Gastrocnemius medialis (tissue), 4 donors: ENCODE results near the gene C17orf114.

Experiments used
- ATAC-seq, 2 donors: fragments of 150-250 bp; one replicate each; pipeline ENCODE4 v1.9.1; 2016
- DNase-seq, 2 donors: peaks; one replicate each; pipeline ENCODE4 v3.0.0-alpha.2; 2019
- H3K27ac ChIP-seq, 4 donors: fragments of 200-600 bp; sonication (generic); 1 replicate in 1 of 4; 2 replicates in 3 of 4; pipeline ENCODE4 v1.5.1; 2016 to 2018; ENCODE audit warnings: mild to moderate bottlenecking in 2 of 4, moderate library complexity in 1 of 4
- H3K27me3 ChIP-seq, 3 donors: fragments of 200-600 bp; sonication (generic) in 2 of 3; 1 replicate in 1 of 3; 2 replicates in 2 of 3; pipeline versions ENCODE4 v1.5.1 to v1.6.0; 2016 to 2019; ENCODE audit warnings: mild to moderate bottlenecking in 1 of 3, moderate library complexity in 1 of 3
- H3K36me3 ChIP-seq, 2 donors: fragments of 200-600 bp; sonication (generic) in 1 of 2; one replicate each; pipeline ENCODE4 v1.5.1; 2017 to 2018
- H3K4me1 ChIP-seq, 2 donors: fragments of 200-600 bp; sonication (generic) in 1 of 2; one replicate each; pipeline ENCODE4 v1.5.1; 2016 to 2017; ENCODE audit warnings: mild to moderate bottlenecking in 2 of 2
- H3K4me3 ChIP-seq, 4 donors: fragments of 200-600 bp; sonication (generic) in 3 of 4; 1 replicate in 1 of 4; 2 replicates in 3 of 4; pipeline ENCODE4 v1.5.1; 2016 to 2019; ENCODE audit warnings: mild to moderate bottlenecking in 2 of 4
- H3K9me3 ChIP-seq, 3 donors: fragments of 200-600 bp; sonication (generic) in 2 of 3; 1 replicate in 1 of 3; 2 replicates in 2 of 3; pipeline ENCODE4 v1.5.1; 2016 to 2019
- POLR2A ChIP-seq, 2 donors: fragments of 450-650 bp; IDR thresholded peaks; one replicate each; pipeline ENCODE4 v1.6.1; 2017; ENCODE audit warnings: antibody characterized with exemption in 2 of 2, mild to moderate bottlenecking in 2 of 2, moderate library complexity in 2 of 2
- in situ Hi-C, 4 donors: fragments of 200-750 bp; cut with MboI; loops; one replicate each; pipeline versions ENCODE4 v1.15.0 to v1.8.0; 2017; ENCODE audit warnings: low sequenced_read_pairs in 4 of 4
- intact Hi-C: fragments of 100-400 bp; cut with DNase I; formaldehyde crosslinking; loops from one replicate; pipeline ENCODE4 v1.15.1; 2023; ENCODE audit warnings: low total_unique reads
- TF ChIP-seq, protein P1 (sequence below), 5 experiments: fragments of 450-650 bp in 3 of 5; fragments of 200-600 bp in 2 of 5; sonication (generic) in 2 of 5; IDR thresholded peaks in 4 of 5; conservative IDR thresholded peaks in 1 of 5; 1 replicate in 4 of 5; 2 replicates in 1 of 5; pipeline ENCODE4 v1.5.1; 2016 to 2019; ENCODE audit warnings: antibody characterized with exemption in 5 of 5, mild to moderate bottlenecking in 3 of 5, moderate library complexity in 3 of 5

The C17orf114 gene

DNA sequence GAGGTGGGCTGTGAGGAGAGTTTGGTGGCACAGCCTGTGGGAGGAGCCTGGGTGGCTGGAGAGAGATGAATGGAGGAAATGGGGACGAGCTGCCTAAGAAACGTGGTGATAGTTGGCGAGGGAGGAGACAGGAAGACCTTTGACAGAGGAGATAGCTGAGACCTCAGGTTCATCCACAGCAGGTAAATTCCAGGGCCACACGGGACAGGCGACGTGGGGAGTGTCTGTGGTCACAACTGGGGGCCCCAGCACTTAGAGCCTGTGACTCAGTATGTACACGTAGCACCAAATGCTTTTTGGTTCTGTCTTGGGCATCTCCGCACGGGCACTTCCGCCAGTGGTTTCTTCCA lies 38.7 kb upstream of the C17orf114 start:
- no peaks in the 10 kb centered on the region for H3K9me3 ChIP-seq
- TF ChIP-seq, protein P1, sequence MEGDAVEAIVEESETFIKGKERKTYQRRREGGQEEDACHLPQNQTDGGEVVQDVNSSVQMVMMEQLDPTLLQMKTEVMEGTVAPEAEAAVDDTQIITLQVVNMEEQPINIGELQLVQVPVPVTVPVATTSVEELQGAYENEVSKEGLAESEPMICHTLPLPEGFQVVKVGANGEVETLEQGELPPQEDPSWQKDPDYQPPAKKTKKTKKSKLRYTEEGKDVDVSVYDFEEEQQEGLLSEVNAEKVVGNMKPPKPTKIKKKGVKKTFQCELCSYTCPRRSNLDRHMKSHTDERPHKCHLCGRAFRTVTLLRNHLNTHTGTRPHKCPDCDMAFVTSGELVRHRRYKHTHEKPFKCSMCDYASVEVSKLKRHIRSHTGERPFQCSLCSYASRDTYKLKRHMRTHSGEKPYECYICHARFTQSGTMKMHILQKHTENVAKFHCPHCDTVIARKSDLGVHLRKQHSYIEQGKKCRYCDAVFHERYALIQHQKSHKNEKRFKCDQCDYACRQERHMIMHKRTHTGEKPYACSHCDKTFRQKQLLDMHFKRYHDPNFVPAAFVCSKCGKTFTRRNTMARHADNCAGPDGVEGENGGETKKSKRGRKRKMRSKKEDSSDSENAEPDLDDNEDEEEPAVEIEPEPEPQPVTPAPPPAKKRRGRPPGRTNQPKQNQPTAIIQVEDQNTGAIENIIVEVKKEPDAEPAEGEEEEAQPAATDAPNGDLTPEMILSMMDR (IDR thresholded peaks at IDR 0.05 in 4 of 5, conservative IDR thresholded peaks at IDR 0.05 in 1 of 5) = no peak
- TF ChIP-seq POLR2A (IDR thresholded peaks at IDR 0.05) = no peak
- no peaks in the 10 kb centered on the region for H3K36me3 ChIP-seq
- peaks cover 11 to 27% of the 10 kb centered on the region in 2 donors for H3K4me1 ChIP-seq
- intact Hi-C loops = no loop called here
- DNase-seq (no peak), ATAC-seq (no peak)
- no peak overlapping the region for H3K27ac ChIP-seq
- H3K27me3 ChIP-seq = no peaks in the 10 kb centered on the region
- in situ Hi-C loops = no loop called here
- no peak overlapping the region for H3K4me3 ChIP-seq

DNA sequence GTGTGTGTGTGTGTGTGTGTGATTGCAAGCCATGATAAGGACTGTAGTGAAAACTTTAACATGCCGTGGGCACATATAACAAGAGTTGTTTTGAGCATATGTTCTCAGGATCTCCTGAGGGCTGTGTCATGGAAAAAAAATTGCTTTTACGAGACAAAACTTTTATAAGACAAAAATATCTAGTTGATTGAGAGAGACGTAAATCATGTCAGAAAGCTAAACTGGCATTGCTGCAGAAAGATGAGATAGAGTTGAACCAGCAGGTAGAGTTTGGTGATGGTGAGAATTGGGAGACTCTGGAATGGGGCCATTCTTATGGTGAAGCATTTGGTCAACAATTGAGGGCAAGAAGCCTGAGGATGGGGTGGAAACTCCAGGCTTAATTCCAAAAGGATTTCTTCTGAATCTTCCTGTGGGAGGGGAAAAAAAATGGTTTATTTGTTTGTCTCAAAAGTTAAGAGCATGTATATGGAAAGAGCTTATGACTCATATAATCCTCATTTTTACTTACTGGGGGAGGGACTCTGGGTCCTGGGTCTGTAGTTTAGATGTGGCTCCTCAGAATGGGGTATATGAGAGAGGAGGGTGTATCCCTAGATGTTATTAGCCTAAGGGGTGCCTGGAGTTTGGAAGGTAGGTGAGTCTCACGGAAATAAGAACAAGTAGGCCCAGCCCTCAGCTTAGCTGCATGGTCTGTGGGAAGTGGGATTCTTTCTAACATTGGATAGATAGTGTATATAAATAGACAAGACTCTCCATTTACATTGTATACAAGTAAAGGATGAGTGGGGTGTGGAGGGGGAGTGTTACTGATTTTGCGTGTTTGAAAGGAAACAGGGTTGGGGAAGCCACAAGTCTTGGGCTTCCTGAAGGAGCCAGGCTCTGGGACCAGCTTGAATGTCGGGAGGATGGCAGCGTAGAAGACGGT lies 38.1 kb upstream of the C17orf114 start:
- H3K4me3 ChIP-seq = no peak overlapping the region
- H3K36me3 ChIP-seq = no peaks in the 10 kb centered on the region
- no peak for ATAC-seq
- no peak overlapping the region for H3K27ac ChIP-seq
- no peak for DNase-seq
- intact Hi-C loops (no loop called here), in situ Hi-C loops (no loop called here)
- H3K4me1 ChIP-seq = peaks cover 11 to 30% of the 10 kb centered on the region in 2 donors
- no peak for TF ChIP-seq POLR2A (IDR thresholded peaks at IDR 0.05)
- TF ChIP-seq, protein P1 (IDR thresholded peaks at IDR 0.05 in 4 of 5, conservative IDR thresholded peaks at IDR 0.05 in 1 of 5) = no peak
- H3K9me3 ChIP-seq = no peaks in the 10 kb centered on the region
- no peaks in the 10 kb centered on the region for H3K27me3 ChIP-seq

DNA sequence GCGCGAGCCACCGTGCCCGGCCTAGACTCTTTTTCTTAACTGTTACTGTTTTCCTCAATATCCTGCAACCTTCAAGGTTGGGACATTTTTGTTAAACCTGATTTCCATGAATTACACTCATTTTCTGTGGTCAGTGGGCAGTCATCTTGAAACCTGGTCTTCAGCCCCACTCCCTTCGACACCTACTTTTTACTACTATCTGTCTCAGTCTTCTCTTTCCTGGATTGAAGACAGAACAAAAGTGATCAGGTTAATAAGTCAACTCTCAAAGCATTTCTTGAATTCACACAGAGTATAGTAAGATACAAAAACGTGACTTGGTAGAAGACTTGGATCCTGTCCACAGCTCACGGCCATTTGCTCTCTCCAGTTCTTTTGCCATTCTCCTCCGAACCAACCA lies 37.1 kb upstream of the C17orf114 start:
- ATAC-seq (no peak), DNase-seq (no peak)
- Histone ChIP-seq H3K4me3 (no peak overlapping the region), H3K27ac (no peak overlapping the region), H3K4me1 (peaks cover 19 to 40% of the 10 kb centered on the region in 2 donors), H3K9me3 (no peaks in the 10 kb centered on the region), H3K27me3 (no peaks in the 10 kb centered on the region), H3K36me3 (no peaks in the 10 kb centered on the region)
- intact Hi-C loops (no loop called here), in situ Hi-C loops (no loop called here)
- no peak for TF ChIP-seq POLR2A (IDR thresholded peaks at IDR 0.05)
- TF ChIP-seq, protein P1 (IDR thresholded peaks at IDR 0.05 in 4 of 5, conservative IDR thresholded peaks at IDR 0.05 in 1 of 5) = no peak

DNA sequence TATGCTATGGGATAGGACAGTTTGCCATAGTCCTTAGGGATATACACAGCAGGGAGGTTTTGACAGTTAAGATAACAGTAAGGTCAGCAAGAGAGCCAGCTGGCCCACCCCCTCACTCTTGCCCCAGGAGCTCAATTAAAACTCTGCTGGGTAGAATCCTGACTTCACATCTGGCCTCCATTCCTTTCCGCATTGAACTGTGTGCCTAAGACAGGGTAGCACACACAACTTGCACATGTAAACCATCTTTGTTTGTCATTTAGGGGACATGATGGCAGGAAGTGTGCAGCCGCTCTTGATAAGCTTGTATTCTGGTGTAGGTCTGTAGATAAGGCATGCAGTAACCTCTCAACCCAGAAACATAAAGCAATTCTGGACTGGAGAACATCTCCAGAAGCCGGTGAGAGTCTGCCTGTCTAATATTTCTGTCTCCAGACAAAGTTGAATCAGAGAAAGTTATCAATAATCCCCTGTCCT lies 36.2 kb upstream of the C17orf114 start:
- H3K27ac ChIP-seq = peak overlapping the region in 1 of 4 donors; percentile 64
- no peak for TF ChIP-seq POLR2A (IDR thresholded peaks at IDR 0.05)
- TF ChIP-seq, protein P1 (IDR thresholded peaks at IDR 0.05 in 4 of 5, conservative IDR thresholded peaks at IDR 0.05 in 1 of 5) = no peak

More for the DNA sequence above, 36.2 kb upstream of the C17orf114 start:
- Histone ChIP-seq H3K36me3 (no peaks in the 10 kb centered on the region), H3K4me1 (peaks cover 22 to 44% of the 10 kb centered on the region in 2 donors), H3K4me3 (no peak overlapping the region), H3K27me3 (no peaks in the 10 kb centered on the region), H3K9me3 (no peaks in the 10 kb centered on the region)
- no peak for ATAC-seq
- no peak for DNase-seq
- intact Hi-C loops = no loop called here
- in situ Hi-C loops = no loop called here
